ENCODE data around the gene CLDN3. TPM values are rescaled to one million over a fixed set of nuclear protein-coding genes. Genes with fewer than 3 reads are reported as not detected.

The CLDN3 gene
- total and polyA plus RNA-seq, 10 of the 15 experiments (the other 5 are each of a cell fraction or from before 2014, with no cell fraction given) = 0.05 TPM; not detected in 9

- TF ChIP-seq ZNF687 (IDR thresholded peaks at IDR 0.05) = no peak
- peak; percentile 27; the same call in 1 of the 2 replicates for TF ChIP-seq LARP7 (IDR thresholded peaks at IDR 0.05)
- TF ChIP-seq NFYA (IDR thresholded peaks at IDR 0.05; ENCODE audit: borderline replicate concordance, low read depth, low read length) = no peak
- TF ChIP-seq WRNIP1 (IDR thresholded peaks at IDR 0.05; ENCODE audit: borderline replicate concordance, low read depth, low read length) = no peak
- TF ChIP-seq RAD21 (IDR thresholded peaks at IDR 0.05; ENCODE audit: insufficient read depth, low read depth, low read length) = no peak
- no peak for TF ChIP-seq IRF3 (IDR thresholded peaks at IDR 0.05)
- TF ChIP-seq ETV6 (conservative IDR thresholded peaks at IDR 0.05 in 1 of 2, IDR thresholded peaks at IDR 0.05 in 1 of 2; ENCODE audit: borderline replicate concordance in 1 of 2, low read depth in 1 of 2) = no peak
- peak; percentile 84 for TF ChIP-seq BMI1 (IDR thresholded peaks at IDR 0.05; ENCODE audit: borderline replicate concordance)
- TF ChIP-seq CBX5 (IDR thresholded peaks at IDR 0.05; ENCODE audit: low read depth) = no peak
- no peak for TF ChIP-seq ZNF274 (IDR thresholded peaks at IDR 0.05; ENCODE audit: insufficient read depth, insufficient read length)
- TF ChIP-seq EED (IDR thresholded peaks at IDR 0.05; ENCODE audit: low read depth) = no peak
- TF ChIP-seq MYC (IDR thresholded peaks at IDR 0.05; ENCODE audit: insufficient read depth, insufficient read length, insufficient replicate concordance, low read length, severe bottlenecking) = no peak
- TF ChIP-seq MEF2A (IDR thresholded peaks at IDR 0.05; ENCODE audit: insufficient read depth, low read depth, low read length) = no peak
- TF ChIP-seq IRF4 (IDR thresholded peaks at IDR 0.05; ENCODE audit: low read depth, low read length) = no peak
- no peak for TF ChIP-seq ZNF217 (IDR thresholded peaks at IDR 0.05)
- TF ChIP-seq HDGF (IDR thresholded peaks at IDR 0.05) = no peak
- TF ChIP-seq CBX3 (IDR thresholded peaks at IDR 0.05; ENCODE audit: borderline replicate concordance, low read depth) = no peak
- TF ChIP-seq BCLAF1 (IDR thresholded peaks at IDR 0.05) = no peak
- TF ChIP-seq RELA (IDR thresholded peaks at IDR 0.05; ENCODE audit: borderline replicate concordance, partially characterized antibody) = peak; percentile 11
- no peak for TF ChIP-seq CREB1 (IDR thresholded peaks at IDR 0.05; ENCODE audit: low read depth)
- no peak for TF ChIP-seq NFXL1 (IDR thresholded peaks at IDR 0.05; ENCODE audit: borderline replicate concordance)
Observed at GRCh38 chr7:73742753-73743641, 27.1 kb downstream of the CLDN3 start (continued).

All from GM12878 (cell line).